ENCODE data around the gene PSME3. TPM values are rescaled to one million over a fixed set of nuclear protein-coding genes. Genes with fewer than 3 reads are reported as not detected.

Gene PSME3
- total RNA-seq, 2 donors from 2014 or later, result 153 to 178 TPM

GRCh38 chr17:42889809-42890208, 56.6 kb downstream of the PSME3 start:
- Mint-ChIP-seq H3K4me1 (peaks cover 9% of the 10 kb centered on the region), H3K36me3 (ENCODE audit: low read depth) (no peaks in the 10 kb centered on the region), H3K27ac (no peak overlapping the region), H3K27me3 (ENCODE audit: insufficient read depth) (no peaks in the 10 kb centered on the region), H3K4me3 (no peak overlapping the region), H3K9me3 (no peaks in the 10 kb centered on the region)
- peaks cover 5% of the 10 kb centered on the region for H3K4me1 ChIP-seq (ENCODE audit: control insufficient read depth, insufficient read depth, low read length)
- no peaks in the 10 kb centered on the region for H3K27me3 ChIP-seq (ENCODE audit: control insufficient read depth, insufficient read depth, low read length, poor library complexity, severe bottlenecking)
- H3K27ac ChIP-seq (ENCODE audit: low read depth, low read length), result no peak overlapping the region
- H3K9ac ChIP-seq (ENCODE audit: extremely low read depth, low read length, poor library complexity, severe bottlenecking), result no peak overlapping the region
- no peaks in the 10 kb centered on the region for H3K9me3 ChIP-seq (ENCODE audit: control insufficient read depth, low read length)
- no peaks in the 10 kb centered on the region for H3K36me3 ChIP-seq (ENCODE audit: control insufficient read depth, insufficient read depth, low read length)
- DNase-seq, result peak; percentile 26
- H3K4me3 ChIP-seq (ENCODE audit: low read length), result no peak overlapping the region
- TF ChIP-seq, protein P1, sequence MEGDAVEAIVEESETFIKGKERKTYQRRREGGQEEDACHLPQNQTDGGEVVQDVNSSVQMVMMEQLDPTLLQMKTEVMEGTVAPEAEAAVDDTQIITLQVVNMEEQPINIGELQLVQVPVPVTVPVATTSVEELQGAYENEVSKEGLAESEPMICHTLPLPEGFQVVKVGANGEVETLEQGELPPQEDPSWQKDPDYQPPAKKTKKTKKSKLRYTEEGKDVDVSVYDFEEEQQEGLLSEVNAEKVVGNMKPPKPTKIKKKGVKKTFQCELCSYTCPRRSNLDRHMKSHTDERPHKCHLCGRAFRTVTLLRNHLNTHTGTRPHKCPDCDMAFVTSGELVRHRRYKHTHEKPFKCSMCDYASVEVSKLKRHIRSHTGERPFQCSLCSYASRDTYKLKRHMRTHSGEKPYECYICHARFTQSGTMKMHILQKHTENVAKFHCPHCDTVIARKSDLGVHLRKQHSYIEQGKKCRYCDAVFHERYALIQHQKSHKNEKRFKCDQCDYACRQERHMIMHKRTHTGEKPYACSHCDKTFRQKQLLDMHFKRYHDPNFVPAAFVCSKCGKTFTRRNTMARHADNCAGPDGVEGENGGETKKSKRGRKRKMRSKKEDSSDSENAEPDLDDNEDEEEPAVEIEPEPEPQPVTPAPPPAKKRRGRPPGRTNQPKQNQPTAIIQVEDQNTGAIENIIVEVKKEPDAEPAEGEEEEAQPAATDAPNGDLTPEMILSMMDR (conservative IDR thresholded peaks at IDR 0.05), result no peak
- 94 to 96% methylated on average over 3 to 7 of the region's 7 CpGs for WGBS, 2 experiments (ENCODE audit: insufficient coverage in 1 of 2, insufficient read length in 1 of 2)

- Histone ChIP-seq H3K4me1 (ENCODE audit: control insufficient read depth, insufficient read depth, low read length) (peaks cover 5% of the 10 kb centered on the region), H3K36me3 (ENCODE audit: control insufficient read depth, insufficient read depth, low read length) (no peaks in the 10 kb centered on the region), H3K27me3 (ENCODE audit: control insufficient read depth, insufficient read depth, low read length, poor library complexity, severe bottlenecking) (no peaks in the 10 kb centered on the region), H3K27ac (ENCODE audit: low read depth, low read length) (no peak overlapping the region), H3K9ac (ENCODE audit: extremely low read depth, low read length, poor library complexity, severe bottlenecking) (no peak overlapping the region), H3K9me3 (ENCODE audit: control insufficient read depth, low read length) (no peaks in the 10 kb centered on the region), H3K4me3 (ENCODE audit: low read length) (no peak overlapping the region)
- Mint-ChIP-seq H3K4me1 (peaks cover 9% of the 10 kb centered on the region), H3K27me3 (ENCODE audit: insufficient read depth) (peaks cover 2% of the 10 kb centered on the region), H3K27ac (peak overlapping the region; percentile 82), H3K4me3 (no peak overlapping the region), H3K36me3 (ENCODE audit: low read depth) (no peaks in the 10 kb centered on the region), H3K9me3 (no peaks in the 10 kb centered on the region)
- TF ChIP-seq, protein P1 (conservative IDR thresholded peaks at IDR 0.05), result no peak
- peak; percentile 89 for DNase-seq
- 30 to 64% methylated on average over 5 to 10 of the region's 10 CpGs for WGBS, 2 experiments (ENCODE audit: insufficient coverage in 1 of 2, insufficient read length in 1 of 2)
Observed at GRCh38 chr17:42891539-42892152, 58.4 kb downstream of the PSME3 start.

DNA sequence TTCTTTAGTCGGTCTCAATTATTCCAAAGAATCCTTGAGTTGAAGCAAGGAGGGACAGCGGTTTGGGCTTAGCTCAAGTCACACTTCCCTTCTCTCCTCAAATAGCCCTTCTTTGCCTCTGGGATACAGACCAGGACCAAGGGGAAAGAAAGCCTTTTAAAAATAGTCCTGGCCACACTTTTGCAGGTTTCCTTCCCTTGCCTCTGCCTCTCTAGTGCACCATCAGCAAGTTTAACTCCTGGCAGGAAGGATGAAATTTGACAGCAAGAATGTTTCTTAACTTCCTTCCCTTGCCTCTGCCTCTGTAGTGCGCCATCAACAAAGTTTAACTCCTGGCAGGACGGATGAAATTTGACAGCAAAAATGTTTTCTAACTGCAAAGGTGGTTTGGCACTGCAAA, 60.2 kb downstream of the PSME3 start:
- peak; percentile 40 for DNase-seq
- no peaks in the 10 kb centered on the region for H3K9me3 ChIP-seq (ENCODE audit: control insufficient read depth, low read length)
- H3K4me1 Mint-ChIP-seq, result peaks cover 9% of the 10 kb centered on the region
- H3K9me3 Mint-ChIP-seq, result peaks cover 3% of the 10 kb centered on the region
- H3K36me3 Mint-ChIP-seq (ENCODE audit: low read depth), result no peaks in the 10 kb centered on the region
- H3K27me3 Mint-ChIP-seq (ENCODE audit: insufficient read depth), result peaks cover 2% of the 10 kb centered on the region
- H3K9ac ChIP-seq (ENCODE audit: extremely low read depth, low read length, poor library complexity, severe bottlenecking), result no peak overlapping the region
- H3K4me3 ChIP-seq (ENCODE audit: low read length), result no peak overlapping the region
- H3K4me1 ChIP-seq (ENCODE audit: control insufficient read depth, insufficient read depth, low read length), result peaks cover 5% of the 10 kb centered on the region
- H3K27me3 ChIP-seq (ENCODE audit: control insufficient read depth, insufficient read depth, low read length, poor library complexity, severe bottlenecking), result no peaks in the 10 kb centered on the region
- no peak overlapping the region for H3K27ac ChIP-seq (ENCODE audit: low read depth, low read length)
- no peaks in the 10 kb centered on the region for H3K36me3 ChIP-seq (ENCODE audit: control insufficient read depth, insufficient read depth, low read length)
- TF ChIP-seq, protein P1 (conservative IDR thresholded peaks at IDR 0.05), result no peak
- no peak overlapping the region for H3K4me3 Mint-ChIP-seq
- H3K27ac Mint-ChIP-seq, result no peak overlapping the region
- 88 to 91% methylated on average over 4 of the region's 4 CpGs for WGBS, 2 experiments (ENCODE audit: insufficient coverage in 1 of 2, insufficient read length in 1 of 2)

Small RNA genes within 50 kb of the gene (microRNA-seq; reads per million reads assigned to microRNA genes)
- gene MIR6781 (ENCODE audit: borderline microRNAs expressed), result not detected

Other genes starting within 250 kb of the PSME3 start
- gene RETREG3, start 224.0 kb upstream of the PSME3 start, total RNA-seq, result 10 to 100 TPM; 51.5 to 55.4 TPM
- gene TUBG1, start 223.7 kb upstream of the PSME3 start, total RNA-seq, result 100 to 1,000 TPM in 1 of 2 donors, 10 to 100 TPM in 1; 94.2 to 124 TPM
- gene TUBG2, start 174.1 kb upstream of the PSME3 start, total RNA-seq, result 10 to 100 TPM; 32.4 to 38.0 TPM
- 10 to 100 TPM; 13.7 to 24.3 TPM for gene PLEKHH3, start 156.4 kb upstream of the PSME3 start, total RNA-seq
- 1 to 10 TPM in 1 of 2 donors, under 1 TPM in 1; 0.70 to 1.7 TPM for gene CCR10, start 151.6 kb upstream of the PSME3 start, total RNA-seq
- gene CNTNAP1, start 150.9 kb upstream of the PSME3 start, total RNA-seq, result 10 to 100 TPM in 1 of 2 donors, 1 to 10 TPM in 1; 9.9 to 18.9 TPM
- 10 to 100 TPM; 26.0 to 27.2 TPM for gene EZH1, start 88.4 kb upstream of the PSME3 start, total RNA-seq
- gene RAMP2, start 72.2 kb upstream of the PSME3 start, total RNA-seq, result 1 to 10 TPM; 4.9 to 5.1 TPM
- 100 to 1,000 TPM; 114 to 126 TPM for gene VPS25, start 59.9 kb upstream of the PSME3 start, total RNA-seq
- 1 to 10 TPM; 2.1 to 3.3 TPM for gene WNK4, start 52.8 kb upstream of the PSME3 start, total RNA-seq
- 10 to 100 TPM; 64.6 to 67.8 TPM for gene COA3, start 34.7 kb upstream of the PSME3 start, total RNA-seq
- not detected for gene CNTD1, start 34.5 kb upstream of the PSME3 start, total RNA-seq
- 10 to 100 TPM; 59.9 to 60.6 TPM for gene BECN1, start 9.1 kb upstream of the PSME3 start, total RNA-seq
- 1 to 10 TPM; 3.7 to 3.8 TPM for gene AOC2, start 11.2 kb downstream of the PSME3 start, total RNA-seq
- 1 to 10 TPM; 1.3 to 1.9 TPM for gene AOC3, start 17.8 kb downstream of the PSME3 start, total RNA-seq
- not detected for gene G6PC1, start 67.4 kb downstream of the PSME3 start, total RNA-seq
- 10 to 100 TPM; 48.7 to 50.9 TPM for gene AARSD1, start 131.1 kb downstream of the PSME3 start, total RNA-seq
- 1 to 10 TPM; 4.6 to 7.9 TPM for gene PTGES3L, start 146.7 kb downstream of the PSME3 start, total RNA-seq
- 10 to 100 TPM; 17.7 to 18.5 TPM for gene RUNDC1, start 147.2 kb downstream of the PSME3 start, total RNA-seq
- gene RPL27, start 165.0 kb downstream of the PSME3 start, total RNA-seq, result 1,000 to 10,000 TPM; 1,077 to 1,196 TPM
- gene IFI35, start 173.4 kb downstream of the PSME3 start, total RNA-seq, result 1 to 10 TPM; 3.0 to 5.1 TPM
- 100 to 1,000 TPM; 306 to 402 TPM for gene VAT1, start 189.0 kb downstream of the PSME3 start, total RNA-seq
- 10 to 100 TPM; 36.1 to 55.5 TPM for gene RND2, start 191.8 kb downstream of the PSME3 start, total RNA-seq